GM12874 (cell line): ENCODE results near the gene NPTN.

Experiments
- CTCF ChIP-seq: IDR thresholded peaks from 2 replicates; pipeline ENCODE4 v1.5.1; 2011; ENCODE audit warnings: low read depth, mild to moderate bottlenecking, control low read depth, low read length, moderate library complexity; ENCODE audit not compliant: insufficient read depth

Gene NPTN

GRCh38 chr15:73573037-73573436 lies 60.2 kb downstream of the NPTN start:
- TF ChIP-seq CTCF, result no peak

GRCh38 chr15:73572296-73572695 lies 60.9 kb downstream of the NPTN start:
- TF ChIP-seq CTCF, result no peak

DNA sequence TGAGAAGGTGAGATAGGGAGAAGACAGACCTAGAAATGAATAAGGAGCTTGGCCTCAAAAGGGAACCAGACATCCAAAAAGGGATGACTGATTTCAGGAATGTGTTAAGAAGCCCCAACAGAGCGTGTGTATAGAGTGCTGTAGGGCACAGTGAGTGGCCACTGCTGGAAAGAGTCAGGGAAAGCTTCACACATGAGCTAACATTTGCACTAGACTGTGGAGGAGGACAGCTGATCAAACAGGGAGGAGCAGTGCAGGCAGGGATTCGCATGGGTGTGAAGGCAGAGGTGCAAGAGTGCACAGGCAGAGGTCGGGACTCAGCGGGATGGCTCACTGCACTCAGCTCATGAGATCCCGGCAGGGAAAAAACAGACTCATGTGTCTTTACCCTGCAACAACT lies 61.8 kb downstream of the NPTN start:
- no peak for TF ChIP-seq CTCF

DNA sequence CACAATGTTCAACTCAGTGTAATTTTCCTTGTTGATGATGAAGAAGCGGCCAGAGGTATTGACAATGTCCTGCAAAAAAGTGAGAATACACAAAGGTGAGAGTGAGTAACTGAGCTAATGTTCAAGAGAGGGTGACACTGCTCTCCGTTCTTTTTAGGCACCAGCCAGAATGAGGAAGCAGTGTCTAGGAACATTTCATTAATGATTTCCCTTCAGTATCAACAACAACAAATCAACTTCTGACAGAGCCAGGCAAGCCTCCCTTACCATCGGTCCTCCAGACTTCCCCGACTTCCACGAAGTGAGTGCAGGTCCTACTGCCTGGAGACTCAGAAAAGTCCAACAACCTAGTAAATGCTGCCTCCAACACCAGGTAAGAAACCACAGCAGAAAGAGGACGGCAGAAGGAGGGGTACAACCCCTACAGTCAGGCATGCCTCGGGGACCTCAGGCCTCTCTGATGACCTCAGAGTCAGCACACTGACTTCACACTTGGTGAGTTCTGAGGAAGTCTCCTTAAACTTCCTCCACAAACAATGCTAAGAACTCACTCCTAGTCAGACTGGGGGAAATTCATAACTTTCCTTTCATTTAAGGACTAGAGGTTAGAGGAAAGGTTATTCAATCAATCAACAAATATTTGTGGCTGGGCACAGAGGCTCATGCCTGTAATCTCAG lies 62.7 kb downstream of the NPTN start:
- TF ChIP-seq CTCF, result no peak

GRCh38 chr15:73569361-73569760 lies 63.8 kb downstream of the NPTN start:
- no peak for TF ChIP-seq CTCF

- no peak for TF ChIP-seq CTCF
Measured at GRCh38 chr15:73568564-73569280, 64.5 kb downstream of the NPTN start.

GRCh38 chr15:73567020-73567419 lies 66.2 kb downstream of the NPTN start:
- TF ChIP-seq CTCF, result no peak
